Activated T-cell treated with anti-CD3 and anti-CD28 coated beads, Interleukin-2, amount 50 U/mL, for 72 hours (primary cell): ENCODE data around the gene CXorf49. TPM values are rescaled to one million over a fixed set of nuclear protein-coding genes. Genes with fewer than 3 reads are reported as not detected.
"Not testable (repeated sequence)": the region's sequence is repeated elsewhere in the genome, so short reads cannot be mapped to it uniquely, and the experiment has no call there.

Experiments
- ATAC-seq, 2 donors: fragments of 150-1000 bp; cut with Tn5 transposase; replicated peaks in 1 of 2; 2 replicates each; pipeline ENCODE4 v1.10.0; 2021; ENCODE audit warnings: moderate library complexity in 2 of 2, mild to moderate bottlenecking in 1 of 2
- DNase-seq, 2 donors: peaks; one replicate each; pipeline ENCODE4 v3.0.0; 2021 to 2022; ENCODE audit warnings: mixed read lengths in 1 of 2
- H3K27ac Mint-ChIP-seq: one replicate; pipeline ENCODE4 v1.8.0; 2022; ENCODE audit warnings: mild to moderate bottlenecking, moderate library complexity, mixed read lengths
- H3K27me3 Mint-ChIP-seq: one replicate; pipeline ENCODE4 v1.8.0; 2022; ENCODE audit warnings: low read depth, mixed read lengths
- H3K36me3 Mint-ChIP-seq, 2 donors: one replicate each; pipeline ENCODE4 v1.8.0; 2022; ENCODE audit warnings: mixed read lengths in 2 of 2, mild to moderate bottlenecking in 1 of 2; ENCODE audit not compliant: insufficient read depth in 2 of 2
- H3K4me1 Mint-ChIP-seq: one replicate; pipeline ENCODE4 v1.8.0; 2022; ENCODE audit warnings: low read depth, mixed read lengths
- H3K4me3 Mint-ChIP-seq, 2 donors: one replicate each; pipeline ENCODE4 v1.8.0; 2022; ENCODE audit warnings: mild to moderate bottlenecking in 2 of 2, mixed read lengths in 2 of 2, moderate library complexity in 2 of 2
- H3K9me3 Mint-ChIP-seq, 2 donors: one replicate each; pipeline ENCODE4 v1.8.0; 2022; ENCODE audit warnings: mixed read lengths in 2 of 2
- total RNA-seq, 2 donors: library from RNA; stranded (reverse); gene quantifications; one replicate each; pipeline ENCODE4 v1.2.3, GENCODE V29; 2022

Gene CXorf49
- total RNA-seq, 2 donors from 2014 or later: not detected

- H3K9me3 Mint-ChIP-seq, H3K4me3 Mint-ChIP-seq, ATAC-seq, H3K4me1 Mint-ChIP-seq, DNase-seq, H3K36me3 Mint-ChIP-seq, H3K27ac Mint-ChIP-seq, H3K27me3 Mint-ChIP-seq: not testable (repeated sequence)
These were observed 19.6 kb downstream of the CXorf49 start for GRCh38 chrX:71698299-71699022.

DNA sequence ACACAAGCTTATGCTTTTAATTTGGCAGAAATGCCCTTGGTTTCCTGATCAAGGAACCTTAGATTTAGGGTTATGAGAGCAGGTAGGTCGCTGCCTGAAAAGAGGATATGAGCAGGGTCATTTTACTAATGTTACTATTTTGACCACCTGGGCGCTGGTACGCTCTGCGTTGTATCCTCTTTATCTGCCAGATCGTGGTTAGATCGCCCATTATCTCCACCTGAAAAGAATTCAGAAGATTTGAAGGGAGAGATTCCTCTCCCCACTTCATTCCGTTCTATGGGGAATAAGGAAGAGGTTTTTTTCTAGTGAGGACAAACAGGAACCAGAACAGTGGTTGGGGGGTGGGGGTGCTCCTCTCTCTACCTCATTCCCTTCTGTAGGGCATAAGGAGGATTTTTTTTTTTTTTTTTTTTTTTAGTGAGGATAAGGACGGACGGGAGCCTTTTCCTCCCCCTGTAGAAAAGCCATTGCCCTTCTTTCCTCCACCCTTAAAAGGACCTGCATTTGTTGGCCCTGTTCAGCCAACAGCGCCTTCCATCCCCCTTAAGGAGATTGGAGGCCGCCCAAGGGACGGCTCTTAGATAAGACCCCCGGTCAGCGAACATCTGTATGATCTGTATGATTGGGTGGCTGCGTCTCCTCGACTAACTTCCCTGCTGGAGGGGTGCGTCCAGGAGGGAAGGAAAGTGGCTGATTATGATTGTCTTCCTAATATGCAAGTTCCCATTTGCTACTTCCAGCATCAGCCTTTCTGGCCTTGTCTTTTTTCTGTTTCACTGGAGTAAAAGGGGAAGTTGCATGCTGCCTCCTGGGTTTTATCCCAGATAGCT lies 20.4 kb downstream of the CXorf49 start:
- not testable (repeated sequence) for H3K27ac Mint-ChIP-seq, ATAC-seq, H3K4me3 Mint-ChIP-seq, DNase-seq, H3K9me3 Mint-ChIP-seq, H3K36me3 Mint-ChIP-seq, H3K4me1 Mint-ChIP-seq, H3K27me3 Mint-ChIP-seq

GRCh38 chrX:71696641-71697465 lies 21.2 kb downstream of the CXorf49 start:
- H3K27me3 Mint-ChIP-seq, H3K27ac Mint-ChIP-seq, H3K4me3 Mint-ChIP-seq, H3K9me3 Mint-ChIP-seq, H3K36me3 Mint-ChIP-seq, H3K4me1 Mint-ChIP-seq, DNase-seq: not testable (repeated sequence)
- ATAC-seq: peak; percentile 58 to 60

GRCh38 chrX:71679575-71680207 lies 38.4 kb downstream of the CXorf49 start:
- H3K9me3 Mint-ChIP-seq: no peaks in the 10 kb centered on the region
- no peak for DNase-seq
- ATAC-seq: no peak
- no peaks in the 10 kb centered on the region for H3K36me3 Mint-ChIP-seq
- H3K4me3 Mint-ChIP-seq: no peak overlapping the region
- H3K27ac Mint-ChIP-seq: no peak overlapping the region
- no peaks in the 10 kb centered on the region for H3K4me1 Mint-ChIP-seq
- peaks cover 40% of the 10 kb centered on the region for H3K27me3 Mint-ChIP-seq

- not testable (repeated sequence) for H3K9me3 Mint-ChIP-seq, H3K36me3 Mint-ChIP-seq, H3K4me3 Mint-ChIP-seq, H3K4me1 Mint-ChIP-seq, ATAC-seq, H3K27ac Mint-ChIP-seq, DNase-seq
- peaks cover 63% of the 10 kb centered on the region for H3K27me3 Mint-ChIP-seq
These were observed 40.9 kb downstream of the CXorf49 start for GRCh38 chrX:71677195-71677594.

- DNase-seq, ATAC-seq, H3K9me3 Mint-ChIP-seq, H3K4me1 Mint-ChIP-seq, H3K4me3 Mint-ChIP-seq, H3K36me3 Mint-ChIP-seq, H3K27ac Mint-ChIP-seq: not testable (repeated sequence)
- H3K27me3 Mint-ChIP-seq: peaks cover 62% of the 10 kb centered on the region
These were observed 41.9 kb downstream of the CXorf49 start for GRCh38 chrX:71676068-71676795.

- ATAC-seq, H3K9me3 Mint-ChIP-seq, H3K36me3 Mint-ChIP-seq, DNase-seq, H3K4me3 Mint-ChIP-seq, H3K27ac Mint-ChIP-seq: not testable (repeated sequence)
- H3K27me3 Mint-ChIP-seq: peaks cover 56% of the 10 kb centered on the region
- peaks cover 14% of the 10 kb centered on the region for H3K4me1 Mint-ChIP-seq
These were observed 42.4 kb downstream of the CXorf49 start for GRCh38 chrX:71675636-71676035.

- DNase-seq (no peak), ATAC-seq (no peak)
- peaks cover 21% of the 10 kb centered on the region for H3K4me1 Mint-ChIP-seq
- no peaks in the 10 kb centered on the region for H3K36me3 Mint-ChIP-seq
- H3K9me3 Mint-ChIP-seq: no peaks in the 10 kb centered on the region
- peaks cover 35% of the 10 kb centered on the region for H3K27me3 Mint-ChIP-seq
- no peak overlapping the region for H3K27ac Mint-ChIP-seq
- peak overlapping the region in 1 of 2 donors; percentile 38 for H3K4me3 Mint-ChIP-seq
These were observed 46.1 kb downstream of the CXorf49 start for GRCh38 chrX:71671938-71672337.

- peak overlapping the region; percentile 38 to 44 for H3K4me3 Mint-ChIP-seq
- ATAC-seq: peak; percentile 78 to 83
These were observed 46.9 kb downstream of the CXorf49 start for GRCh38 chrX:71671043-71671780.

DNA sequence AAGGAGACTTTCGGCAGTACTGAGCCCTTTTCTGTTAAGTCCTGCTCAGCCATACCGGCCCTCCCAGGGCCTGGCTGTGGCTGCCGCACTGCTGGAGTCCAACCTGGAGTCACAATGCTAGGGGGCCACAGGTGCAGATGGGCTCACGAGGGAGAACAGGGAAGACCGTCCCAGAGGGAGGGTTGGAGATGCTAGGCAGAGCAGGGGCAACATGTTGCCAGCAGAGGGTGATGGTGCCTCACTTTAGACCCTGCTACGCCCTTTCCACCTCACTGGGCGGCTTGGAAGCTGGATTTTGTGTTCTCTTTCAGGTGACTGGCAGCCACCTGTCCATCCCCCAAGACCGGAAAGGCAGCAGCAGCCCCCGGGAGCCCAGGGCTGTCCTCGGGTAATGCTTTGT lies 48.1 kb downstream of the CXorf49 start:
- peak; percentile 60 to 75 for ATAC-seq
- peak in 1 of 2 donors; percentile 35 for DNase-seq

More at GRCh38 chrX:71671043-71671780, 46.9 kb downstream of the CXorf49 start:
- Mint-ChIP-seq H3K27ac (no peak overlapping the region), H3K9me3 (no peaks in the 10 kb centered on the region), H3K36me3 (no peaks in the 10 kb centered on the region), H3K27me3 (peaks cover 35% of the 10 kb centered on the region), H3K4me1 (peaks cover 21% of the 10 kb centered on the region)
- peak; percentile 48 to 59 for DNase-seq

DNA sequence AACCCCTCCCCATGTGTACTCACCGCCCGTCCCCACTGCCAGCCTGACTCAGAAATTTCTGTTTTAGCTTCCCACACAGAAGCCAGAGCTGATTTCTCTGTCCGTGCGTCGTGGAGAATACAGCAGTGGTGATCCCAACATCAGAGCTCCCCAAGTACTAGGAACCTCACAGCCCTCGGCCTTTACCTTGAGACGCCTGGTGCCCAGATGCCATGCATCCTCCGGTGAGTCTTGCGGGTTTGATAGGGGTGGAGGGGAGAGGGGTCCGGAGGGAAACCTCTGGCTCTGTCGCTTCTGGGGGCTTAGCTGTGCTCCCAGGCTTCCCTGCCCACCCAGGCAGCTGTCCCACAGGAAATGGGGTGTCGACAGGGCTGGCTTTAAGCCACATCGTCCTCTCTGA lies 48.6 kb downstream of the CXorf49 start:
- DNase-seq: no peak
- H3K27ac Mint-ChIP-seq: no peak overlapping the region
- H3K4me3 Mint-ChIP-seq: no peak overlapping the region
- no peak for ATAC-seq
- peaks cover 21% of the 10 kb centered on the region for H3K4me1 Mint-ChIP-seq
- H3K9me3 Mint-ChIP-seq: no peaks in the 10 kb centered on the region
- no peaks in the 10 kb centered on the region for H3K36me3 Mint-ChIP-seq
- peaks cover 30% of the 10 kb centered on the region for H3K27me3 Mint-ChIP-seq

More for the DNA sequence above, 48.1 kb downstream of the CXorf49 start:
- not testable (repeated sequence) for H3K36me3 Mint-ChIP-seq, H3K9me3 Mint-ChIP-seq, H3K27ac Mint-ChIP-seq
- Mint-ChIP-seq H3K27me3 (peaks cover 34% of the 10 kb centered on the region), H3K4me3 (peak overlapping the region in 1 of 2 donors; percentile 37), H3K4me1 (peaks cover 21% of the 10 kb centered on the region)

GRCh38 chrX:71668248-71668595 lies 49.9 kb downstream of the CXorf49 start:
- Mint-ChIP-seq H3K4me1 (peaks cover 28% of the 10 kb centered on the region), H3K27me3 (peaks cover 18% of the 10 kb centered on the region), H3K27ac (no peak overlapping the region), H3K9me3 (no peaks in the 10 kb centered on the region), H3K36me3 (no peaks in the 10 kb centered on the region), H3K4me3 (no peak overlapping the region)
- ATAC-seq (no peak), DNase-seq (no peak)
